ENCODE measurements around the gene BIRC7.
"Not testable (repeated sequence)": the region's sequence is repeated elsewhere in the genome, so short reads cannot be mapped to it uniquely, and the experiment has no call there.

The BIRC7 gene

DNA sequence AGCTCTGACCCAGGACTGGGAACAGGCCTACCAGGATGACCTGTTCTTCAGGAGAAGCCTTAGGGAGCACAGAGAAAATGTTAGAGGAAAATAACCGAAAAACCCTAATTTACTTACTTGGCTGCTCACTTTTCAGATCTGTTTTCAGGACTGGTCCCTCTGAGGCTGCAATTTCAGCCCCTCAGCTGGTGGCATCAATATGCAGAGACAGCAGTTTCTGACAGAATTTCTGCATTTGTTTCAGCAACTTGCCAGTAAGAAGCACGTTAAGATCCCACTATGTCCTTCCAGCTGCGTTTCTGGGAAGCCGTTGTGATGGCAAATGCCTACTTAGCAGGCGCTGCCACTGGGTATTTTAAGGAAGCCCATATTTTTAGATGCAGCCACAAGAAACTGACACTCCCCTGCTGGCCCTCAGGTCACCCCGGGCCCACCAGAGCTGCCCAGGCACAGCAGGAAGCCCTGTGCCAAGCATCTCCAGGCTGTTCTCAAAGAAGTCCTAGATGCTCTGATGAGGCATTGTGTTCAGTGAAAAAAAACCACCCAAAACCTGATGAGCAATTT, 27.3 kb upstream of the BIRC7 start:
- FAIRE-seq = no peak

DNA sequence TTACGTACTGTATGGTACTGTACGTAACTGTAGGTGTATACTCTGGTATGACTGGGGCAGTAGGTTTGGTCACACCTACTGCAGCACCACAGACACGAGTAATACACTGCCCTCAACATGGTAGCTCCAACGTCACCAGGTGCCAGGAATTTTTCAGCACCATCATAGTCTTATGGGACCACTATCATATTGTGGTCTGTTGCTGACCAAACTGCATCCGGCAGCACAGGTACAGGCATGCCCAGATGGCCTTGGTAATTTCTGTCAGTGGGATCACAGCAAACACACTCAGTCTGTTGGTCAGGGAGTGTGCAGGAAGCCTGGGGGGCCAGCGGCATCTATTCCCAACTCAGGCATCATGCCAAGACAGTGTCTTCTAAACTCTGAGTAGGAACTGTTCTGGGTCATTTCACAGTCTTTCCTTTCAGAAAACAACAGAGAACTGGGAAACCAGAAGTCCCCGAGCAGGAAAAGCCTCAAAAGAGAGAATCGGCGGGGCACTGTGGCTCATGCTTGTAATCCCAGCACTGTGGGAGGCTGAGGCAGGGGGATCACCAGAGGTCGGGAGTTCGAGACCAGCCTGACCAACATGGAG, 25.6 kb upstream of the BIRC7 start:
- FAIRE-seq = no peak

DNA sequence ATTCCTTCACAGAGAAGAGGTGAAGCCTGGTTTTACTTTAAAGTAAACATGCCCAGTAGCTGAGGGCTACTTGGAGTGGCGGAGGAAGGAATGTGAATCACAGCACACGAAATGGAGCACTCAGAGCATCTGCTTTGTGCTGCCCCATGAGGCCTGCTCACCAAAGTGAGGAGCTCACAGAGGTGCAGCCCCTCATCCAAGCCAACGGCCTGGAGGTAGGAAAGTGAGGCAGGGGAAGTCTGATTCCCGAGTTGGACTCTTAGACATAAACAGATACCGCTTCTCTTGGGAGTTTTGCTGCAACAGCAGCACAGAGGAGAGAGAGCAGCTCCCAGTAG, 23.3 kb upstream of the BIRC7 start:
- no peak for FAIRE-seq

DNA sequence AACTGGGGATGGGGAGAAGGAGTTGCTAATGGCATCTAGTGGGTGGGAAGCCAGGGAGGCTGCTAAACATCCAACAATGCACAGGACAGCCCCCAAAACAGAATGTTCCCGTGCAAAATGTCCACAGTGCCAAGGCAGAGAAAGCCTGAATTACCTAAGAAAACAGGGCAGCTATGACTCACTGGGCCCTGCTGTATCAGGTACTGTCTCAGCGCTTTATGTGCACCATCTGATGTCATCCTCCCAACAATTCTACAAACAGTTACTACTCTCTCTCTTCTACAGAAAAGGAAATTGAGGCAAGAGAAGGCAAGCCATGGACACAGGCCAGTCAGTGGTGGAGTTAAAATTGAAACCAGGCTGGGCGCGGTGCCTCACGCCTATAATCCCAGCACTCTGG, 22.9 kb upstream of the BIRC7 start:
- no peak for FAIRE-seq

DNA sequence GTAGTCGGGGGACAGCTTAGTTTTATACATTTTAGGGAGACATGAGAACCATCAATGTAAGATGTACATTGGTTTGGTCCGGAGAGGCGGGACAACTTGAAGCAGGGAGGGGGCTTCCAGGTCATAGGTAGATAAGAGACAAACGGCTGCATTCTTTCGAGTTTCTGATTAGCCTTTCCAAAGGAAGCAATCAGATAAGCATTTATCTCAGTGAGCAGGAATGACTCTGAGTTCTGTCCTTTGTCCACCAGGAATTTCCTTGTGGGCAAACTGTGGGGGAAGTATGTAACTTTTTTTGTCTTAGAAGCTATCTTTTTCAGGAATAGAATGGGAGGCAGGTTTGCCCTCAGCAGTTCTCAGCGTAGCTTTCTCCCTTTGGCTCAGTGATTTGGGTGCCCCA, 21.2 kb upstream of the BIRC7 start:
- FAIRE-seq = no peak

DNA sequence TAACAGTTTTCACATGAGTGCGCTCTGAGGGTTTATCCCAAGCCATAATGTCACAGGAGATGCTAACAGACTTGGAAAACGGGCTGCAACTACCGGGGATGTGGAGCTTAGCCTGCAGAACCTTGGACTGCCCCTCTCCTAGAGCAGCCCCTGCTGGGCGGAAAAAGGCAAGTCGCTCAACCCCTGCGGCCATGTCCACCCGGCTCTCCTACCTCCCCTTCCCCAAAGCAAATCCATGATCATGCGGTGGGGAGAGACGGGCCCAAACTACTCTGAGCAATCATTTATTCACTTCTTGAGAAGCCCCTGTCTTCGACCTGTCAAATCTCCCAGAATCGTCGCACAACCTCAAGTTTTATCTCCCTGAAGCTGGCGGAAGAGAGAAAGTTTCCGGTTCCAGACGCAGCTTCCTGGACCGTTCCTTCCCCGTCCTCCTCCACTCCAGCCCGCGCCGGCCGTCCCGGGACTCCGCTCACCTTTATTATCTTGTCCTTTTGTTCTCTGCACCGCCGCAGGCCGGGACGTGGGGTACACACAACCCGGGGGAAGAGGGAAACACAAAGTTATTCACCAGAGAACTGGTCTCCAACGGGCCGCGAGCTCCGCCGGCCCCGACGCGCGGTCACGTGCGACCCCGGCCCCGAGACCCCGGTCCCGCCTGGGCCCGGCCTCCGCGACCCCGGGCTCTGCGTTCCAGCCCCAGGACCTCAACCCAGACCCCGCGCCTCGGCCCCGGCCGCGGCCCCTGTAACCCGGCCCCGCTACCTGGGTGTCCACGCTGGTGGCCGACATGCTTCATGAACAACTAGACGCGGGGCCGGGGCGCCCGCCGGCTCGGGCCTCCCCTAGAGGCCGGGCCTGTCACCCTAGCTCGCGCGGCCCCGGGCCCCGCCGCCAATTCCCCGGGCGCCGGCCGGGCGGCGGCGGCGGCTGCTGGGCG, 20.3 kb upstream of the BIRC7 start:
- no peak for FAIRE-seq

DNA sequence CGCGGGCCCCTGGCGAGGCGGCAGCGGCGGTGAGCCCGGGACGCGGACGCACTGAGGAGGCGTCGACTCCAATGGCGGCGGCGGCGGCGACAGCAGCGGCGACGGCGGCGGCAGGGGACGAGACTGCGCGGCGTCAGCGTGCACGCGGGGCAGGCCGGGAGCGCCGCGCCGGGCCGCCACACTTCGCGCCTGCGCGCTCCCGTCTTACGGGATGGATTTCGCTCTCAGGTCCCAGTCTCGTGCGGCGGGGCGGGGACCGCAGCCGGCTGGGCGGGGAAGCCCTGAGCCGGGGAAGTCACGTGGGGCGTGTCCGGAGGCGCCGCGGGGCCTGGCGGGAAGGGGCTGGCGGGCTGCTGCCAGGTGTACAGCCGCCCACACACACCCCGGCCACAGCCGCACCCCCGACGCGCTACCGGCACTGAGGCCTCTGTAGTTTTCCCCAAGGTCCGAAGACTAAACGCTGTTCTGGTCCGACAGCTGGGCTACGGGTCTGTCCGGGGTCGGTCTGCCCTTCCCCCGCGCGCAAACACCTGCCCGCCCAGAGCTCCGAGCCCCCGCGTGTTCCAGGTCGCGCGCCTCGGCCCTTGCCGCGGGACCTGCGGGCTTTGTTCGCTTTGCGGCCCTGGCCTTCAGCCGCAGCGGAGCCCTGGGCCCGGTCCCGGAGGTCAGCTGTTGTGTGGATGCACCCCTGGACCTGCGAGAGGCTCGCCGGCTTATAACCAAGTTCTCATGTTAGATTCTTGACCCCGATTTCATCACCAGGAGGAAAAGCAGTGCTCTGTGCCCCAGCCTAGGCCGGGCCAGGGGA, 19.5 kb upstream of the BIRC7 start, which contains the start of gene YTHDF1:
Gene YTHDF1 (minus strand): TSS at position 91 of the 808 bp plus-strand sequence. CDS start 239 bp downstream, outside the sequence.
- no peak for FAIRE-seq

DNA sequence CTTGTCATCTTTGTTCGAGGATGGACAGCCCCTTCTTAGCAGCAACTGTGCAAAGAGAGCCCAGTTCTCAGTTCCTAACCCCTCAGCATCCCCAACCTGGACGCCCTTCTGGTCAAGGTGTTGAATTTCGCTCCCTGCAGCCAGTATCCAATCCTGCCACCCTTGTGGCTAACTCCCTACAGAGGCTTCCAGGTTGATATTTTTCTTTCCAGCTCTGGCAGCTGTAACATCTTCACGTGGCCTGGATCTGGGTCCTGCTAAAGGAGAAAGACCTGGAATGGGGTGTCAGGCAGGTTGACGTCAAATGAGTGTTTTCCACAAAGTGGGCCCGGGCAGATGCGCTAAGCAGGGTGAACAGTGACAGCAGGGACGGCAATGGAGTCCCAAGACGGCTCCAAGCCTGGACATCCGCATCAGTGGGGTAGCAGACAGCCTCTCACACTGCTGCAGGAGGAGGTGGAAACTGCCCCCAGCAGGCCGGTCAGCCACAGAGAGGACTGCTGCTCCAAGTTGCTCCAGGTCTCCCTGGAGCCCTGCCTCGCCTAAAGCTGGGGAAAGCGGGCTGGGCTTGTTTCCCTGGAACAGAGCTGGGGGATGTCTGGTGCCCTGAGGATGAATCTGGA, 18.7 kb upstream of the BIRC7 start:
- FAIRE-seq = no peak

DNA sequence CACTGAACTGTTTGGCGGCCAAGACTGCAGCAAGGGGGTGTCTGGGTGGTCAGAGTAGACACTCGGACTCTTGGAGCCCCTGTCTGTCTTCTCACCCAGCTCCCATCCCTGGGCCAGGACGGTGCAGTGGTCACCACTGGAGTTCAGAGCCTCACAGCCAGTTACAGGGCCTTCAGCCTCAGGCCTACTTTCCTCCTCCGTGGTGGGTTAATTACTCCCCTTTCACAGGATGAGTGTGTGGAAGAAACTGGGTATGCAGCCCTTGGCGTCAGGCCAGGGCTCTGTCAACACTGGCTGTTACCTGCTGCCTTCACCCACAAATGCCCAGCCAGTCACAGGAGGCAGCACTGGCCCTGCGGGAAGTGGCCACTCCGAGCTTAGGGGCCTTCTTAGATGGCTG, 18.0 kb upstream of the BIRC7 start:
- no peak for FAIRE-seq

DNA sequence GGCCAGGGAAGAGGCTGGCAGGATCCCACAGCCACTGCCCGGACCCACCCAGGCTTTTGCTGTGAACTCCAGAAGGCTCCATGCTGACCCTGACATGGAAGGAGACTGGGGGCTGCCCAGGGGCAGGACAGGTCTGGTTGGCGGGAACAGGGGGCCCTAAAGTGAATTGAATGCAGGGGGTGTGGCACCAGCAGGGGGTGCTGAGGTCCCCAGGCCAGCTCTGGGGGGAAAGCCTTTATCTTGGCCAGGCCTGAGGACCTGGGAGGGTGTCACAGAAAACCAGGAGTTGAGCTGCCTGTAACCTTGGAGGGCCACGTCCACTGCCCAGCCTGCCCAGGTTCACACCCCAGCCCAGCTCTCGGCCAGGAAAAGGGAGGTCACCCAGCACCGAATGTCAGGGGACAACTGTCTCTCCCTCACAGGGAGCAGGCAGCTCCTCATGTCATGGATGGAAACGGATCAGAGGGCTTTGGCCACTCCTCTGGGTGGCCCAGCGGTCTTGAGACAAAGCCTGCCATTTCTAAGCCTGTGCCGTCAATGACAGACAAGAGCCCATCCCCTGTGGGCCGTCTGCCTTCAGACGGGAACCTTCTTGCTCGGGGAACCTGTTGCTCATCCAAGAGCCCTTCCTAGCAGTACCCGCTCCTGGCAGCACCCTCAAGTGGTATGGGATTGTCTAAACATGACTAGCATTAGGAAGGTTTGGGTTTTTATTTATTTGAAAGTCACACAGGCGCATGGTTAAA, 16.8 kb upstream of the BIRC7 start:
- no peak for FAIRE-seq

DNA sequence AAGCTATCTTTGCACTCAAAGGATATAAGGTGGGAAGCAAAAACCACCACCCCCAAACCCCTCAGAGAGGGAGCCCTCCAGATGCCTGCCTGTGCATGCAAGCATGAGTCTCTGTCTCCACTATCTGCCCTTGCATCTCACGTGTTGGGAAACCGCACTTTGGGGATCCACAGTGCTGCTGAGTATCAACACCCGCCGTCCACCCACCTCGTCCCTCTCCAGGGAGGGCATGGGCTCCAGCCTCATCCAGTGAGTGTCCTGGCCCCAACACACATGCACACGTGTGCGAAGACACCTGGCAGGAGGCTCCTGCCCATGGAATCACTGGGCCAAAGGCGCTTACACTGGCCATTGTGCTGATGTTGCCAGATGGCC, 16.3 kb upstream of the BIRC7 start:
- no peak for FAIRE-seq

DNA sequence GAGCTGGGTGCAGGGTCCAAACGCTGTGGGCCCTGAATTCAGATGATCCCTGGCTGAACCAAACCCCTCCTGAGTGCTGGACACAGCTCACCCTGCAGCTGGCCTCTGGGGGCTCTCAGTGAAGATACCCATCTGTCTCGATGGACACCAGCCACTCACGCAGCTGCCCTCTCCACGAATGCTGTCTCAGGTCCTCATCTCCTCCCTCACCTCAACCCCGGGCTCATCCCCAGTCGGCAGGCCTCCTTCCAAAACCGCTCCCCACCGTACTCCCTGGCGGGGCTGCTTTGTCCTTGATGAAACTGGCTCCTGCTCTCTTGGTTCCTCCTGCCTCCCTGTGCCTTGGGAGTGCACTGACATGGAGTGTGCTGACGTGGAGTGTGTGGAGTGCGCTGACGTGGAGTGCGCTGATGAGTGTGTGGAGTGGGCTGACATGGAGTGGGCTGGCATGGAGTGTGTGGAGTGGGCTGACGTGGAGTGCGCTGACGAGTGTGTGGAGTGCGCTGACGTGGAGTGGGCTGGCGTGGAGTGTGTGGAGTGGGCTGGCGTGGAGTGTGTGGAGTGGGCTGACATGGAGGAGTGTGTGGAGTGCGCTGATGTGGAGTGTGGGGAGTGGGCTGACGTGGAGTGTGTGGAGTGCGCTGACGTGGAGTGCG, 15.7 kb upstream of the BIRC7 start:
- no peak for FAIRE-seq

DNA sequence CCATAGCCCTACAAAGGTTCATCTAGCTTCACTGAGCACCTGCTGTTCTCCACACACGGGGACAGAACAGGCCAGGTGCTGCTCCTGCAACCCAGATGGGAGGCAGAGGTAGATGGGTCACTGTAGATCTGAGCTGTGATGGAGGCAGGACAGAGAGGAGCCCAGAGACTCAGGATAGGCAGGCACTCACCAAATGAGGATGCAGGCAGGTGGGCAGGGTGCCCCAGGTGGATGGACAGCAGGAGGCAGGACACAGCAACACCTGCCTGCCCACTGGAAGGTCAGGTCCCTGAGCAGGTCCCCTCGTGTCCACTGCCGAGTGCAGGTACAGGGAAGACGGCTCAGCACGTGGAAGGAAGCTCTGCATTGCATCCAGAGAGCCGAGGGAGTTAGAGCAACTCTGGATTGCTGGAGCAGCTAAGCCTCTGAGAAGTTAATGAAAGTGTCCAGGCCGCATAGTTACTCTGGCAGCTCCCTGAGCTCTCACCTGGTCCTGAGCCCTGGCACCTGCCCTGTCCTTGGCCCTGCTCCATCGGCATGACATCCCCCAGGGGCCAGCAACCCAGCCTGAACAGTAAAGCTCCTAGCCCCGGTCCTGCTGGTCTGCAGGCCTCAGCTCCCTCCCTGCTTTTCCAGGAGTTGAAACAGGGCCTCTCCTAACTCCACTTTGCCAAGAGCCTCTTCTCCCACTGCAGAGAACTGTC, 14.9 kb upstream of the BIRC7 start:
- FAIRE-seq = no peak

DNA sequence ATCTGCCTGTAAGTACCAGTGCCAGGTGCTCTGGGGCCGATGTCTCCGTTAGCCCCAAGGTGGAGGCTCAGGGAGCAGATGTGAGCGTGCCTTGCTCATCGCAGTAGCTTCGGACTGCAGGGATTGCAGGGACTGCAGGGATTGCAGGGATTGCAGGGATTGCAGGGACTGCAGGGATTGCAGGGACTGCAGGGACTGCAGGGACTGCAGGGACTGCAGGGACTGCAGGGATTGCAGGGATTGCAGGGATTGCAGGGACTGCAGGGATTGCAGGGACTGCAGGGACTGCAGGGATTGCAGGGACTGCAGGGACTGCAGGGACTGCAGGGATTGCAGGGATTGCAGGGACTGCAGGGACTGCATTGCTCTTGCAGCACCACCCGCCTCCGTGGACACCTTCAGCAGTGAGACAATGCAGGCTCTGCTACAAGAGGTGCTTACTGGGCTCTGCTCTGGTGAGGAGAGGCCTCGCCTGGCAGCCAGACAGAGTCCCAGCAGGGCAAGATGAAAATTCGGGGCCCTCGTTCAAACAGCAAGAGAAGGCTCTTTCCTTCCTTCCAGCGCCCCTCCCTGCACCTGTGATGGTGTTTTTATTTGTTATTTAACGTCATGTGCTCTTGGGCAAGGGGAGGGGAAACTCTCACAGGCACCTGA, 14.2 kb upstream of the BIRC7 start:
- not testable (repeated sequence) for FAIRE-seq

DNA sequence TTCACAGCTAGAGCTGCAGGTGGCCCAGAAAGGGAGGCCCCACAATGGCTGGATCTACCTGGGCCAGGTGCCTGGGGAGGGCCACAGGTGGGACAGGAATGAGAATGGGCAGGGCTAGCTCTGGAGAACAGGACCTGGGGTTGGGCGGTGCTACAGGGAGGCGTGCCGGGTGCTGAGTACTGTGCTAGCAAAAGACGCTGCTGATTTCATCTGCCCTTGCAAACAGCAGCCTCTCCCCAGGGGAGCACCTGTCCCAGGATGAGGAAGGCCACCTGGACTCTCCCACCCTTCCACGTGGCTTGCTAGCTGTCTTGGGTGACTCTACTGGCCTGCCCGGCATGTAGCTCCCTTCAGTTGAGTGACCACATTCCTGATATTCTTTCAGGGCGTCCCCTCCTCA, 13.2 kb upstream of the BIRC7 start:
- FAIRE-seq = no peak

DNA sequence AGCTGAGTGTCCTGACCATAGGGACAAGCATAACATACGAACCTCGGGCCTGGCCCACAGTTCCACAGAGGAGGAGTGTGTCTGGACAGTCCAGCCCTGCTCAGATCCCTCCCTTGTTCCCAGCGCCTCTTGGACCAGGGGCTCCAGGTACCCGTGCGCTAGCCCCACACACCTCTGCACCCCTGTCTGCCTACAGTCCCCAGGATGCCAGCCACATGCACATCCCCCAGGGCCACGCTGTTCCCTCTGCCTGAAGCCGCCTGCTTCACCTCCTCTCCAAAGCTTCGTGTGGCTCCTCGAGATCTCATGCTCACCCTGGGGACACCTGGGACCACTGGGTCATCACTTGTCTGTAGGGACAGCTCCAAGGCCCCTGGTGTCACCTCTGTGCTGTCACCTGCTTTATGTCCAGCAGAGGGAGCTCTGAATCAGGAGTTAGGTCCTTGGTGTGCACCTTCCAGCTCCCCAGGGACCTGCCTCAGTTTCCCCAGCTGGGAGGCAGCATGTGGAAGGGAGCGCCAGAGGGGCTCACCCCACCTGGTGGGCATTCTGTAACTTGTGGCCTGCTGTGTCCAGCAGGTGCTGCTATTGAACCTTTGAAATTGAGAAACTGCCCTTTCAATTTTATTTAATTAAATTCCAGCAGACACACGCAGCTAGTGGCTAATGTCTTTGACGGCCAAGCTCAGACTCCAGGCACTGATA, 12.4 kb upstream of the BIRC7 start:
- no peak for FAIRE-seq

DNA sequence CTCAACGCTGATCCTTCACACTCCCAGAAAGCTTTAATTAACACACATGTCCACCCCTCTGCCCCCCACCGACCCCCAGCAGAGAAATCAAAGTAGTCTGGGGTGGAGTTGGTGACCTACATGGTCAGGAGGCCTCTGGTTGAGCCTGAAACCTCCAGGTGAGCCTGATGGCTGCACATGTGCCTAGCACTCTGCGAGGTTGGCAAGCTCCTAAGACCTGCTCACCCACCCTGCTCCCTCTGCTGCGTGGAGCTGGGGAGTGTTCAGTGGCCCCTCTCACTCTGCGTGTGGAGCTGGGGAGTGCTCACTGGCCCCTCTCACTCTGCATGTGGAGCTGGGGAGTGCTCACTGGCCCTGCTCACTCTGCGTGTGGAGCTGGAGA, 11.9 kb upstream of the BIRC7 start:
- no peak for FAIRE-seq

DNA sequence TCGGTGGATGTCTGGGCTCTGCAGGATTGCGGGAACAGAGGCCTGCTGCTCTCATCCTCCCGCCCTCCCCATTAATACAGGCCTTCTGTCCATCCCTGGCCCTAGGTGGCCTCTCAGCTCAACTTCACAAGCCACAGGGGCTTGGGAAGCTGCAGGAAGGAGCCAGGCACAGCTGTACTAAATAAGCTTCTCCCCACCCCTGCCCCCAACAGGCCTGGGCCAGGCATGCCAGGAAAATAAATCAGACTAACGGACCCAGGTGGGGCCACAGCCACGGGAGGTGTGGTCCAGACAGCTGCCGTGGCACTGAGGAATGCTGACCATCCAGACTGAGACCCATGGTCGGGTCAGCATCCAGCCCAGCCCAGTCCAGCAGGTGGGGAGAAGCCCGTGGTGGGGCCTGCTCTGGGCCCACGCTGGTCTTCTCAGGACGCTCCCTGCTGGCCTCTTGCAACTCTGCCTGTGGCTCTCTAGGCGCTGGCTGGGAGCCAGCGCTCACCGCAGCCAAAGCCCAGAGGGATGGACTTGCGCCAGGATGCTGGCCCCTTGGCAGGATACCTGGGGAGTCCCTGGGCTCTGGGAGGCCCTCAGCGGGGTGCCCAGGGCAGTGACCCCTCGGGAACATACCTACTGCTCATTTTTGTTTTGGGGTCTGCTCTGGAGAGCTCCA, 11.2 kb upstream of the BIRC7 start:
- no peak for FAIRE-seq

DNA sequence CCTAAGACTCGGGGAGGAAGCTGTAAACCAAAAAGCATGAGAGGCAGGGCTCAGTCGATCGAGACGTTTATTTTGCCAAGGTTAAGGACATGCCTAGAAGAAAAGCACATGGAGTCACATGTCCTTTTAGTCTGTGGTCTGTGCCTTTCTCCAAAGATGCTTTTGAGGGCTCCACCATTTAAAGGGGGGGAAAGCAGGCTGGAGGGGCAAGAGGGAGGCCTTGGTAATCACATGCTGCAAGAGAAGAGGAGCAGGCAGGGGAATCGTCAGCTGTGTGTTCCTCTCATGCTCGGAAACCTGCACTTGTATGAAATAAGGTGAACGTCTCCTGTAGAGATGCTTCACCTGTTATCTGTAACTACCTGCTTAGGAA, 10.6 kb upstream of the BIRC7 start:
- no peak for FAIRE-seq

All from TTC549 (cell line).